ENCODE data around the gene ZFYVE16.
A peak's percentile ranks its signal among the peaks of the same experiment; 100 is the strongest.

ZFYVE16 gene

GRCh38 chr5:80479713-80480112, 71.8 kb downstream of the ZFYVE16 start:
- Histone ChIP-seq H3K36me3 (ENCODE audit: insufficient read depth) (no peaks in the 10 kb centered on the region), H3K4me3 (IDR thresholded peaks at IDR 0.05; ENCODE audit: insufficient read depth, low read depth, low read length) (no peak overlapping the region), H2AFZ (ENCODE audit: low read depth) (no peak overlapping the region), H3K4me2 (no peak overlapping the region), H3K27ac (no peak overlapping the region), H3K9ac (no peak overlapping the region), H3K79me2 (ENCODE audit: insufficient read depth, low read depth) (no peaks in the 10 kb centered on the region), H3K4me1 (ENCODE audit: low read depth, poor library complexity, severe bottlenecking) (peaks cover 16% of the 10 kb centered on the region), H3K27me3 (ENCODE audit: insufficient read depth, low read depth) (no peaks in the 10 kb centered on the region), H4K20me1 (ENCODE audit: insufficient read depth) (no peaks in the 10 kb centered on the region)
- no peak for TF ChIP-seq CTCF (conservative IDR thresholded peaks at IDR 0.05; ENCODE audit: low read depth, low read length)

- Histone ChIP-seq H2AFZ (ENCODE audit: low read depth) (no peak overlapping the region), H3K9ac (no peak overlapping the region), H3K27ac (no peak overlapping the region), H3K4me1 (ENCODE audit: low read depth, poor library complexity, severe bottlenecking) (peaks cover 16% of the 10 kb centered on the region), H4K20me1 (ENCODE audit: insufficient read depth) (no peaks in the 10 kb centered on the region), H3K4me2 (no peak overlapping the region), H3K27me3 (ENCODE audit: insufficient read depth, low read depth) (no peaks in the 10 kb centered on the region), H3K4me3 (IDR thresholded peaks at IDR 0.05; ENCODE audit: insufficient read depth, low read depth, low read length) (no peak overlapping the region), H3K79me2 (ENCODE audit: insufficient read depth, low read depth) (no peaks in the 10 kb centered on the region), H3K36me3 (ENCODE audit: insufficient read depth) (no peaks in the 10 kb centered on the region)
- TF ChIP-seq CTCF (conservative IDR thresholded peaks at IDR 0.05; ENCODE audit: low read depth, low read length): no peak
Observed at GRCh38 chr5:80480354-80480753, 72.5 kb downstream of the ZFYVE16 start.

DNA sequence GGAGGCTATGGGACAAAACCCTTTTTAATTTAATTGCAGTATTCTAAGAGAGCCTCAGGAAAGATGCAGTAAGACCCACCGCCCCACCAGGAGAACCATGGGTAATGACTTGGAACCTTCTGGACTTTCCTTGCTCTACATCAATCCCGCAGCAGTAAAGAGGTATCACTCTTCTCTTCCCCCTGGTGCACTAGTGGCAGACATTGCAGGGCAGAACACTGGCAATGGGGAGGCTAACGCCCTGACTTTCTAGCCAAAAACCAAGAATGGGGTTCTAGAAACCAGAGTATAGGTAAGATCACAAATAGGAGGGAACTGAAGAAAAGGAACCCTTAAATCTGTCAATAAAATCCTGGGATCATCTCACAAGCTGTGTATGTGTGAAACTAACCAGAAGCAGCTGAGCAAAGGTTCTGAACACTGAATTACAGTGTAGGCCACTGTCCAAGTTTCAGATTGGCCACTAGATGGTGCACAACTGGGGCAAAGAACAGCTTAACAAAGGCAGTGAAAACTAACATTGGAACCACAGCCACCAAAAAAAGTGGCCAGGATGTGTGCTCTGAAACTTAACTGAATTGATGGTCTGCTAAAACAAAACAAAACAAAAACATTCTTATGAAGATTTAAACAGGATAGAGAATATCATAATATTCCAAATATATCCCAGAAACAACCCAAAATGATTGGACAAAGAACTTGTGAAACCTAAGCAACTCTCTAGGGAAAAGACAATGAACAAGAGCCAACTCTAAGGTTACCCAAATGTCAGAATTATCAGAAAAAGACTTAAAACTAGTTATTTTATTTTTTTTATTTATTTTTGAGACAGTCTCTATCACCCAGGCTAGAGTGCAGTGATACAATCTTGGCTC, 73.4 kb downstream of the ZFYVE16 start:
- Histone ChIP-seq H3K4me3 (IDR thresholded peaks at IDR 0.05; ENCODE audit: insufficient read depth, low read depth, low read length) (no peak overlapping the region), H3K4me2 (no peak overlapping the region), H3K4me1 (ENCODE audit: low read depth, poor library complexity, severe bottlenecking) (peaks cover 16% of the 10 kb centered on the region), H2AFZ (ENCODE audit: low read depth) (no peak overlapping the region), H3K27ac (no peak overlapping the region), H3K9ac (no peak overlapping the region), H4K20me1 (ENCODE audit: insufficient read depth) (no peaks in the 10 kb centered on the region), H3K79me2 (ENCODE audit: insufficient read depth, low read depth) (no peaks in the 10 kb centered on the region), H3K27me3 (ENCODE audit: insufficient read depth, low read depth) (no peaks in the 10 kb centered on the region), H3K36me3 (ENCODE audit: insufficient read depth) (no peaks in the 10 kb centered on the region)
- peak; percentile 86 for TF ChIP-seq CTCF (conservative IDR thresholded peaks at IDR 0.05; ENCODE audit: low read depth, low read length)

- Histone ChIP-seq H3K4me3 (IDR thresholded peaks at IDR 0.05; ENCODE audit: insufficient read depth, low read depth, low read length) (no peak overlapping the region), H3K4me1 (ENCODE audit: low read depth, poor library complexity, severe bottlenecking) (peaks cover 29% of the 10 kb centered on the region), H3K36me3 (ENCODE audit: insufficient read depth) (no peaks in the 10 kb centered on the region), H3K4me2 (no peak overlapping the region), H3K79me2 (ENCODE audit: insufficient read depth, low read depth) (no peaks in the 10 kb centered on the region), H3K9ac (no peak overlapping the region), H3K27me3 (ENCODE audit: insufficient read depth, low read depth) (no peaks in the 10 kb centered on the region), H2AFZ (ENCODE audit: low read depth) (no peak overlapping the region), H3K27ac (no peak overlapping the region), H4K20me1 (ENCODE audit: insufficient read depth) (no peaks in the 10 kb centered on the region)
- TF ChIP-seq CTCF (conservative IDR thresholded peaks at IDR 0.05; ENCODE audit: low read depth, low read length): no peak
Observed at GRCh38 chr5:80482578-80482977, 74.7 kb downstream of the ZFYVE16 start.
